HEK293 (cell line): ENCODE data around the gene ZNF32.

Experiments used
- CTCF ChIA-PET: fragments of 350-600 bp; formaldehyde crosslinking; extraction: SDS; loops from one replicate; lab custom pipeline; 2021; ENCODE audit warnings: antibody characterized with exemption; lab: Yijun Ruan, JAX
- POLR2A ChIA-PET: fragments of 300-600 bp; formaldehyde crosslinking; extraction: SDS; loops from one replicate; lab custom pipeline; 2020; ENCODE audit warnings: antibody characterized with exemption, inconsistent platforms; lab: Yijun Ruan, JAX
- H3K27ac ChIP-seq: fragments of 200-500 bp; sonication (Bioruptor generic); 2 replicates; pipeline ENCODE4 v1.5.1; 2014; ENCODE audit warnings: low read depth, low read length, control low read depth, inconsistent platforms; ENCODE audit errors: extremely low read depth
- H3K36me3 ChIP-seq, 2 experiments: fragments of 200-500 bp in 1 of 2; sonication (Bioruptor generic) in 1 of 2; 1 replicate in 1 of 2; 2 replicates in 1 of 2; pipeline ENCODE4 v1.5.1; 2014 to 2017; ENCODE audit warnings: inconsistent platforms in 2 of 2, low read length in 2 of 2; ENCODE audit not compliant: control insufficient read depth in 2 of 2, insufficient read depth in 1 of 2
- H3K4me1 ChIP-seq: fragments of 200-500 bp; sonication (Bioruptor generic); 2 replicates; pipeline ENCODE4 v1.5.1; 2014; ENCODE audit warnings: mild to moderate bottlenecking, low read length, inconsistent platforms; ENCODE audit not compliant: control insufficient read depth, insufficient read depth
- H3K4me3 ChIP-seq: 2 replicates; pipeline ENCODE4 v1.5.1; 2011; ENCODE audit warnings: low read depth, mild to moderate bottlenecking, control low read depth, low read length, moderate library complexity
- H3K9me3 ChIP-seq: fragments of 200-500 bp; sonication (Bioruptor generic); 2 replicates; pipeline ENCODE4 v1.5.1; 2014; ENCODE audit warnings: low read depth, low read length, inconsistent platforms; ENCODE audit not compliant: control insufficient read depth, insufficient read depth
- BCL11B ChIP-seq: fragments of 450-650 bp; formaldehyde crosslinking; IDR thresholded peaks from 2 replicates; pipeline ENCODE4 v1.5.1; 2016; ENCODE audit warnings: low read depth, missing biosample characterization, missing genetic modification characterization
- GFI1B ChIP-seq: fragments of 450-650 bp; formaldehyde crosslinking; IDR thresholded peaks from 2 replicates; pipeline ENCODE4 v1.5.1; 2016; ENCODE audit warnings: missing biosample characterization, missing genetic modification characterization
- GLIS1 ChIP-seq: fragments of 450-650 bp; formaldehyde crosslinking; IDR thresholded peaks from 2 replicates; pipeline ENCODE4 v1.5.1; 2016; ENCODE audit warnings: missing biosample characterization, missing genetic modification characterization
- HOXA7 ChIP-seq: sonication (generic); formaldehyde crosslinking; IDR thresholded peaks from 2 replicates; pipeline ENCODE4 v1.8.1; 2022; ENCODE audit warnings: missing genetic modification reagents, borderline replicate concordance
- HOXC10 ChIP-seq: sonication (generic); formaldehyde crosslinking; IDR thresholded peaks from 2 replicates; pipeline ENCODE4 v1.8.1; 2023; ENCODE audit warnings: mild to moderate bottlenecking, missing genetic modification reagents
- OSR2 ChIP-seq: fragments of 450-650 bp; formaldehyde crosslinking; IDR thresholded peaks from 2 replicates; pipeline ENCODE4 v1.5.1; 2016; ENCODE audit warnings: missing biosample characterization, missing genetic modification characterization
- SALL2 ChIP-seq: fragments of 450-650 bp; formaldehyde crosslinking; IDR thresholded peaks from 2 replicates; pipeline ENCODE4 v1.5.0; 2017; ENCODE audit warnings: missing biosample characterization, mild to moderate bottlenecking, missing genetic modification characterization, borderline replicate concordance
- TCF7L2 ChIP-seq: IDR thresholded peaks from 2 replicates; pipeline ENCODE4 v1.6.1; 2011; ENCODE audit warnings: low read depth, mild to moderate bottlenecking, inconsistent platforms, low read length, moderate library complexity, borderline replicate concordance
- ZNF140 ChIP-seq: fragments of 450-650 bp; formaldehyde crosslinking; IDR thresholded peaks from 2 replicates; pipeline ENCODE4 v1.5.1; 2016; ENCODE audit warnings: missing biosample characterization, missing genetic modification characterization
- ZNF169 ChIP-seq: fragments of 450-650 bp; formaldehyde crosslinking; IDR thresholded peaks from 2 replicates; pipeline ENCODE4 v1.5.1; 2016; ENCODE audit warnings: missing biosample characterization, missing genetic modification characterization
- ZNF202 ChIP-seq: fragments of 450-650 bp; formaldehyde crosslinking; IDR thresholded peaks from 2 replicates; pipeline ENCODE4 v1.5.1; 2016; ENCODE audit warnings: missing biosample characterization, missing genetic modification characterization, borderline replicate concordance
- ZNF239 ChIP-seq: fragments of 450-650 bp; formaldehyde crosslinking; IDR thresholded peaks from 2 replicates; pipeline ENCODE4 v1.5.1; 2016; ENCODE audit warnings: missing biosample characterization, missing genetic modification characterization
- ZNF302 ChIP-seq: fragments of 450-650 bp; formaldehyde crosslinking; IDR thresholded peaks from 2 replicates; pipeline ENCODE4 v1.5.1; 2016; ENCODE audit warnings: missing biosample characterization, missing genetic modification characterization, low read depth
- ZNF423 ChIP-seq: fragments of 450-650 bp; formaldehyde crosslinking; IDR thresholded peaks from 2 replicates; pipeline ENCODE4 v1.5.1; 2016; ENCODE audit warnings: missing biosample characterization, missing genetic modification characterization
- ZNF510 ChIP-seq: fragments of 450-650 bp; formaldehyde crosslinking; IDR thresholded peaks from 2 replicates; pipeline ENCODE4 v1.5.1; 2018; ENCODE audit warnings: mild to moderate bottlenecking, missing genetic modification characterization, missing biosample characterization; ENCODE audit not compliant: insufficient replicate concordance
- ZNF548 ChIP-seq: fragments of 450-650 bp; formaldehyde crosslinking; IDR thresholded peaks from 2 replicates; pipeline ENCODE4 v1.5.1; 2016; ENCODE audit warnings: missing biosample characterization, missing genetic modification characterization
- ZNF623 ChIP-seq: fragments of 450-650 bp; formaldehyde crosslinking; IDR thresholded peaks from 2 replicates; pipeline ENCODE4 v1.5.1; 2016; ENCODE audit warnings: missing biosample characterization, missing genetic modification characterization
- ZNF624 ChIP-seq: fragments of 450-650 bp; formaldehyde crosslinking; IDR thresholded peaks from 2 replicates; pipeline ENCODE4 v1.5.1; 2017; ENCODE audit warnings: missing biosample characterization, missing genetic modification characterization
- ZNF670 ChIP-seq: fragments of 450-650 bp; formaldehyde crosslinking; IDR thresholded peaks from 2 replicates; pipeline ENCODE4 v1.5.1; 2016; ENCODE audit warnings: missing biosample characterization, missing genetic modification characterization, low read depth
- ZNF785 ChIP-seq: fragments of 450-650 bp; formaldehyde crosslinking; IDR thresholded peaks from 2 replicates; pipeline ENCODE4 v1.5.1; 2016; ENCODE audit warnings: missing biosample characterization, missing genetic modification characterization
- ZNF837 ChIP-seq: fragments of 450-650 bp; formaldehyde crosslinking; IDR thresholded peaks from 2 replicates; pipeline ENCODE4 v1.5.1; 2016; ENCODE audit warnings: missing biosample characterization, missing genetic modification characterization
- TF ChIP-seq, protein P1 (sequence below): sonication (generic); formaldehyde crosslinking; IDR thresholded peaks from 2 replicates; pipeline ENCODE4 v1.8.1; 2022; ENCODE audit warnings: mild to moderate bottlenecking, moderate library complexity, missing genetic modification reagents
- TF ChIP-seq, protein P2 (sequence below): fragments of 450-650 bp; formaldehyde crosslinking; IDR thresholded peaks from 2 replicates; pipeline ENCODE4 v1.5.1; 2016; ENCODE audit warnings: missing biosample characterization, missing genetic modification characterization, low read depth
- TF ChIP-seq, protein P3 (sequence below): fragments of 450-650 bp; IDR thresholded peaks from 2 replicates; pipeline ENCODE4 v1.5.1; 2018; ENCODE audit warnings: missing biosample characterization, missing genetic modification characterization
- TF ChIP-seq, protein P4 (sequence below): fragments of 450-650 bp; formaldehyde crosslinking; IDR thresholded peaks from 2 replicates; pipeline ENCODE4 v1.5.1; 2017; ENCODE audit warnings: missing biosample characterization, missing genetic modification characterization
- TF ChIP-seq, protein P5 (sequence below): fragments of 450-650 bp; formaldehyde crosslinking; IDR thresholded peaks from 2 replicates; pipeline ENCODE4 v1.5.1; 2017; ENCODE audit warnings: missing biosample characterization, missing genetic modification characterization

The ZNF32 gene, protein sequence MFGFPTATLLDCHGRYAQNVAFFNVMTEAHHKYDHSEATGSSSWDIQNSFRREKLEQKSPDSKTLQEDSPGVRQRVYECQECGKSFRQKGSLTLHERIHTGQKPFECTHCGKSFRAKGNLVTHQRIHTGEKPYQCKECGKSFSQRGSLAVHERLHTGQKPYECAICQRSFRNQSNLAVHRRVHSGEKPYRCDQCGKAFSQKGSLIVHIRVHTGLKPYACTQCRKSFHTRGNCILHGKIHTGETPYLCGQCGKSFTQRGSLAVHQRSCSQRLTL

DNA sequence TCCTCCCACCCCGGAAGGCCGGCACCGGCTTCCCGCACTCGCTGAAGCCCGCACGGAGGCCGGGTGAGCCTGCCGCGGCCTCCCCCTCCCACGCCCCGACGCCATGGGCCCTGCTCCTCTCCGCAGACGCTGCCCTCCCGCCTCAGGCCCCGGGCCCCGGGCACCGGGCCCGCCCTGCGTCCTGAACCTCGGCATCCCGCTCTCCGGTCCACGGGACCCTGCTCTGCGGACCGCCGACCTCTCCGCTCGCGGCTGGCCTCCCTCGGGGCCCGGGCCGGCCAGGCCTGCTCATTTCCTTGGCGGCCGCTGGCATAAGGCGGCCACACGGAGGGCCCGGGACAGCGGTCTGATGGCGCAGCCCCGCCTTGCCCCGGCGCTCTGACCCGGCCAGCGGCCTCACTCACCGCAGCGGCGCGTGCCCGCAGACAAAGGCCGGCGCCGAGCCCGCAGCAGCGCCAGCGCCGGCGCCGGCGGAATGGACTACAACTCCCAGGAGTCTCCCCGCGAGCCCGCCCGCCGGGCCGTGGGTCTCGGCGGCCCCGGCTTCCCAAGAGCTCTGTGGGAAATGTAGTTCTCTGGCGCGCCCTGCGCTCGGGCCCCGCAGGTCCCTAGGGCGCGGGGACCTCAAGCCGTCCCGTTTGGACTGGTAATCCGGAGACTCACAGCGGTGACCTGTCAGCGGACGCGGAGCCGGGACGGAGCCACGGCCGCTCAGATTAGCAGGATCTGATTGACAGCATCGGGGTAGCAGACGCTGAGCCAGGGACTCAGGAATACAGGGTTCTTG, at the start of gene ZNF32:
ZNF32 (minus strand) TSS at position 484 of the 787 bp plus-strand sequence. CDS start 2,748 bp downstream, outside the sequence.
- Histone ChIP-seq H3K4me3 (peak within 1 kb of the TSS; percentile 43), H3K27ac (peak within 1 kb of the TSS; percentile 66), H3K4me1 (no peaks in the 10 kb centered on the region), H3K36me3 (peaks cover 0 to 36% of the 10 kb centered on the region in 2 experiments; a peak in 1 of 3 replicates), H3K9me3 (no peaks in the 10 kb centered on the region)
- CTCF ChIA-PET = no interaction called here
- POLR2A ChIA-PET = interaction anchor here (1.3 kb wide), 1 partner anchor 86 kb away, joined by 3 read pairs; no protein-coding TSS in a partner anchor
- no peak for TF ChIP-seq ZNF169 (tag by site-specific recombination)
- TF ChIP-seq ZNF202 = no peak
- TF ChIP-seq ZNF239 = no peak
- TF ChIP-seq HOXC10 (CRISPR knock-in tag) = no peak
- TF ChIP-seq, protein P1, sequence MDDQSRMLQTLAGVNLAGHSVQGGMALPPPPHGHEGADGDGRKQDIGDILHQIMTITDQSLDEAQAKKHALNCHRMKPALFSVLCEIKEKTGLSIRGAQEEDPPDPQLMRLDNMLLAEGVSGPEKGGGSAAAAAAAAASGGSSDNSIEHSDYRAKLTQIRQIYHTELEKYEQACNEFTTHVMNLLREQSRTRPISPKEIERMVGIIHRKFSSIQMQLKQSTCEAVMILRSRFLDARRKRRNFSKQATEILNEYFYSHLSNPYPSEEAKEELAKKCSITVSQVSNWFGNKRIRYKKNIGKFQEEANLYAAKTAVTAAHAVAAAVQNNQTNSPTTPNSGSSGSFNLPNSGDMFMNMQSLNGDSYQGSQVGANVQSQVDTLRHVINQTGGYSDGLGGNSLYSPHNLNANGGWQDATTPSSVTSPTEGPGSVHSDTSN (CRISPR knock-in tag) = no peak
- TF ChIP-seq ZNF423 (tag by site-specific recombination) = 0 out of 2 replicates have a peak, but pooled peaks have one; percentile 12
- TF ChIP-seq ZNF837 (tag by site-specific recombination) = no peak
- peak; percentile 79; the same call in 1 of the 2 replicates for TF ChIP-seq HOXA7 (CRISPR knock-in tag)
- TF ChIP-seq ZNF623 = no peak
- TF ChIP-seq BCL11B = no peak
- no peak for TF ChIP-seq ZNF670 (tag by site-specific recombination)
- TF ChIP-seq TCF7L2 = no peak
- TF ChIP-seq OSR2 (tag by site-specific recombination) = no peak
- TF ChIP-seq SALL2 (tag by site-specific recombination) = no peak
- TF ChIP-seq ZNF140 (tag by site-specific recombination) = no peak
- TF ChIP-seq GFI1B (tag by site-specific recombination) = no peak
- no peak for TF ChIP-seq ZNF785 (tag by site-specific recombination)
- TF ChIP-seq ZNF548 (tag by site-specific recombination) = no peak
- no peak for TF ChIP-seq ZNF624
- TF ChIP-seq GLIS1 (tag by site-specific recombination) = no peak
- TF ChIP-seq, protein P2, sequence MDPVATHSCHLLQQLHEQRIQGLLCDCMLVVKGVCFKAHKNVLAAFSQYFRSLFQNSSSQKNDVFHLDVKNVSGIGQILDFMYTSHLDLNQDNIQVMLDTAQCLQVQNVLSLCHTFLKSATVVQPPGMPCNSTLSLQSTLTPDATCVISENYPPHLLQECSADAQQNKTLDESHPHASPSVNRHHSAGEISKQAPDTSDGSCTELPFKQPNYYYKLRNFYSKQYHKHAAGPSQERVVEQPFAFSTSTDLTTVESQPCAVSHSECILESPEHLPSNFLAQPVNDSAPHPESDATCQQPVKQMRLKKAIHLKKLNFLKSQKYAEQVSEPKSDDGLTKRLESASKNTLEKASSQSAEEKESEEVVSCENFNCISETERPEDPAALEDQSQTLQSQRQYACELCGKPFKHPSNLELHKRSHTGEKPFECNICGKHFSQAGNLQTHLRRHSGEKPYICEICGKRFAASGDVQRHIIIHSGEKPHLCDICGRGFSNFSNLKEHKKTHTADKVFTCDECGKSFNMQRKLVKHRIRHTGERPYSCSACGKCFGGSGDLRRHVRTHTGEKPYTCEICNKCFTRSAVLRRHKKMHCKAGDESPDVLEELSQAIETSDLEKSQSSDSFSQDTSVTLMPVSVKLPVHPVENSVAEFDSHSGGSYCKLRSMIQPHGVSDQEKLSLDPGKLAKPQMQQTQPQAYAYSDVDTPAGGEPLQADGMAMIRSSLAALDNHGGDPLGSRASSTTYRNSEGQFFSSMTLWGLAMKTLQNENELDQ (tag by site-specific recombination) = no peak
- no peak for TF ChIP-seq ZNF510
- TF ChIP-seq ZNF302 = no peak
- TF ChIP-seq, protein P3, sequence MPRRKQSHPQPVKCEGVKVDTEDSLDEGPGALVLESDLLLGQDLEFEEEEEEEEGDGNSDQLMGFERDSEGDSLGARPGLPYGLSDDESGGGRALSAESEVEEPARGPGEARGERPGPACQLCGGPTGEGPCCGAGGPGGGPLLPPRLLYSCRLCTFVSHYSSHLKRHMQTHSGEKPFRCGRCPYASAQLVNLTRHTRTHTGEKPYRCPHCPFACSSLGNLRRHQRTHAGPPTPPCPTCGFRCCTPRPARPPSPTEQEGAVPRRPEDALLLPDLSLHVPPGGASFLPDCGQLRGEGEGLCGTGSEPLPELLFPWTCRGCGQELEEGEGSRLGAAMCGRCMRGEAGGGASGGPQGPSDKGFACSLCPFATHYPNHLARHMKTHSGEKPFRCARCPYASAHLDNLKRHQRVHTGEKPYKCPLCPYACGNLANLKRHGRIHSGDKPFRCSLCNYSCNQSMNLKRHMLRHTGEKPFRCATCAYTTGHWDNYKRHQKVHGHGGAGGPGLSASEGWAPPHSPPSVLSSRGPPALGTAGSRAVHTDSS (tag by site-specific recombination) = no peak
- TF ChIP-seq, protein P4, sequence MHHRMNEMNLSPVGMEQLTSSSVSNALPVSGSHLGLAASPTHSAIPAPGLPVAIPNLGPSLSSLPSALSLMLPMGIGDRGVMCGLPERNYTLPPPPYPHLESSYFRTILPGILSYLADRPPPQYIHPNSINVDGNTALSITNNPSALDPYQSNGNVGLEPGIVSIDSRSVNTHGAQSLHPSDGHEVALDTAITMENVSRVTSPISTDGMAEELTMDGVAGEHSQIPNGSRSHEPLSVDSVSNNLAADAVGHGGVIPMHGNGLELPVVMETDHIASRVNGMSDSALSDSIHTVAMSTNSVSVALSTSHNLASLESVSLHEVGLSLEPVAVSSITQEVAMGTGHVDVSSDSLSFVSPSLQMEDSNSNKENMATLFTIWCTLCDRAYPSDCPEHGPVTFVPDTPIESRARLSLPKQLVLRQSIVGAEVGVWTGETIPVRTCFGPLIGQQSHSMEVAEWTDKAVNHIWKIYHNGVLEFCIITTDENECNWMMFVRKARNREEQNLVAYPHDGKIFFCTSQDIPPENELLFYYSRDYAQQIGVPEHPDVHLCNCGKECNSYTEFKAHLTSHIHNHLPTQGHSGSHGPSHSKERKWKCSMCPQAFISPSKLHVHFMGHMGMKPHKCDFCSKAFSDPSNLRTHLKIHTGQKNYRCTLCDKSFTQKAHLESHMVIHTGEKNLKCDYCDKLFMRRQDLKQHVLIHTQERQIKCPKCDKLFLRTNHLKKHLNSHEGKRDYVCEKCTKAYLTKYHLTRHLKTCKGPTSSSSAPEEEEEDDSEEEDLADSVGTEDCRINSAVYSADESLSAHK (tag by site-specific recombination) = no peak
- TF ChIP-seq, protein P5, sequence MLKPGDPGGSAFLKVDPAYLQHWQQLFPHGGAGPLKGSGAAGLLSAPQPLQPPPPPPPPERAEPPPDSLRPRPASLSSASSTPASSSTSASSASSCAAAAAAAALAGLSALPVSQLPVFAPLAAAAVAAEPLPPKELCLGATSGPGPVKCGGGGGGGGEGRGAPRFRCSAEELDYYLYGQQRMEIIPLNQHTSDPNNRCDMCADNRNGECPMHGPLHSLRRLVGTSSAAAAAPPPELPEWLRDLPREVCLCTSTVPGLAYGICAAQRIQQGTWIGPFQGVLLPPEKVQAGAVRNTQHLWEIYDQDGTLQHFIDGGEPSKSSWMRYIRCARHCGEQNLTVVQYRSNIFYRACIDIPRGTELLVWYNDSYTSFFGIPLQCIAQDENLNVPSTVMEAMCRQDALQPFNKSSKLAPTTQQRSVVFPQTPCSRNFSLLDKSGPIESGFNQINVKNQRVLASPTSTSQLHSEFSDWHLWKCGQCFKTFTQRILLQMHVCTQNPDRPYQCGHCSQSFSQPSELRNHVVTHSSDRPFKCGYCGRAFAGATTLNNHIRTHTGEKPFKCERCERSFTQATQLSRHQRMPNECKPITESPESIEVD (tag by site-specific recombination) = no peak
